ENCODE data around the gene NTRK3.
"Not testable (repeated sequence)": the region's sequence is repeated elsewhere in the genome, so short reads cannot be mapped to it uniquely, and the experiment has no call there.

Gene NTRK3

GRCh38 chr15:88038261-88038660 is 218.3 kb downstream of the NTRK3 start:
- H3K4me3 ChIP-seq (ENCODE audit: low read depth, low read length) = no peak overlapping the region
- no peak for TF ChIP-seq CTCF (IDR thresholded peaks at IDR 0.05; ENCODE audit: low read depth, low read length)

GRCh38 chr15:88036154-88036839 is 220.2 kb downstream of the NTRK3 start:
- H3K4me3 ChIP-seq (ENCODE audit: low read depth, low read length) = no peak overlapping the region
- TF ChIP-seq CTCF (IDR thresholded peaks at IDR 0.05; ENCODE audit: low read depth, low read length) = no peak

- TF ChIP-seq CTCF (IDR thresholded peaks at IDR 0.05; ENCODE audit: low read depth, low read length) = no peak
- H3K4me3 ChIP-seq (ENCODE audit: low read depth, low read length) = no peak overlapping the region
Observed at GRCh38 chr15:88035381-88035780, 221.2 kb downstream of the NTRK3 start.

- not testable (repeated sequence) for H3K4me3 ChIP-seq (ENCODE audit: low read depth, low read length)
Observed at GRCh38 chr15:88033421-88033820, 223.1 kb downstream of the NTRK3 start.

GRCh38 chr15:88032787-88033186 is 223.8 kb downstream of the NTRK3 start:
- TF ChIP-seq CTCF (IDR thresholded peaks at IDR 0.05; ENCODE audit: low read depth, low read length) = no peak
- no peak overlapping the region for H3K4me3 ChIP-seq (ENCODE audit: low read depth, low read length)

- TF ChIP-seq CTCF (IDR thresholded peaks at IDR 0.05; ENCODE audit: low read depth, low read length) = no peak
- no peak overlapping the region for H3K4me3 ChIP-seq (ENCODE audit: low read depth, low read length)
Observed at GRCh38 chr15:88031461-88031860, 225.1 kb downstream of the NTRK3 start.

GRCh38 chr15:88029696-88030095 is 226.8 kb downstream of the NTRK3 start:
- TF ChIP-seq CTCF (IDR thresholded peaks at IDR 0.05; ENCODE audit: low read depth, low read length) = no peak

GRCh38 chr15:88028024-88028423 is 228.5 kb downstream of the NTRK3 start:
- H3K4me3 ChIP-seq (ENCODE audit: low read depth, low read length) = no peak overlapping the region
- TF ChIP-seq CTCF (IDR thresholded peaks at IDR 0.05; ENCODE audit: low read depth, low read length) = no peak

More at GRCh38 chr15:88029696-88030095, 226.8 kb downstream of the NTRK3 start:
- H3K4me3 ChIP-seq (ENCODE audit: low read depth, low read length) = no peak overlapping the region

Measured in WI38 (cell line).